Activated CD4-positive, alpha-beta T cell treated with anti-CD3 and anti-CD28 coated beads, Interleukin-2, amount 10 ng/mL, durations not matched to agents 24 days and 14 days (primary cell): ENCODE results near the gene CENPT. TPM values are rescaled to one million over a fixed set of nuclear protein-coding genes. Genes with fewer than 3 reads are reported as not detected.

Experiments used
- DNase-seq: peaks from one replicate; pipeline ENCODE4 v3.0.0; 2022
- H3K27ac Mint-ChIP-seq: one replicate; pipeline ENCODE4 v1.8.0; 2022; ENCODE audit warnings: mild to moderate bottlenecking, mixed read lengths
- H3K27me3 Mint-ChIP-seq: one replicate; pipeline ENCODE4 v1.8.0; 2022; ENCODE audit warnings: mixed read lengths
- H3K36me3 Mint-ChIP-seq: one replicate; pipeline ENCODE4 v1.8.0; 2022; ENCODE audit warnings: low read depth, mild to moderate bottlenecking, mixed read lengths
- H3K4me1 Mint-ChIP-seq: one replicate; pipeline ENCODE4 v1.8.0; 2021; ENCODE audit warnings: mixed read lengths
- H3K4me3 Mint-ChIP-seq: one replicate; pipeline ENCODE4 v1.8.0; 2022; ENCODE audit warnings: mild to moderate bottlenecking, moderate library complexity, mixed read lengths
- H3K9me3 Mint-ChIP-seq: one replicate; pipeline ENCODE4 v1.8.0; 2021; ENCODE audit warnings: mixed read lengths
- intact Hi-C: fragments of 100-400 bp; cut with micrococcal nuclease; formaldehyde crosslinking; loops from one replicate; pipeline ENCODE4 v1.15.1; 2023
- total RNA-seq: library from RNA; stranded (reverse); gene quantifications from 2 replicates; pipeline ENCODE4 v1.2.3, GENCODE V29; 2022

CENPT gene
- 37.0 and 44.5 TPM in 2 replicates for total RNA-seq

GRCh38 chr16:67847064-67847861 is at the start of gene CENPT:
Gene CENPT (minus strand): TSS chr16:67847693. CDS start chr16:67833859, 13,834 bp downstream.
- no peak for DNase-seq
- peaks cover 17% of the 10 kb centered on the region for H3K36me3 Mint-ChIP-seq
- H3K4me1 Mint-ChIP-seq: peaks cover 29% of the 10 kb centered on the region
- H3K27me3 Mint-ChIP-seq: no peaks in the 10 kb centered on the region
- H3K9me3 Mint-ChIP-seq: no peaks in the 10 kb centered on the region
- intact Hi-C loops: loop anchor here (1.0 to 10.0 kb wide), 3 partner anchors 26 to 602 kb away; partner anchors contain the start of genes ACD, EDC4, FHOD1 and PARD6A
- peak within 1 kb of the TSS; percentile 93 for H3K4me3 Mint-ChIP-seq
- H3K27ac Mint-ChIP-seq: peak within 1 kb of the TSS; percentile 88

GRCh38 chr16:67897231-67897630 is 49.7 kb upstream of the CENPT start:
- H3K4me1 Mint-ChIP-seq: peaks cover 22% of the 10 kb centered on the region
- no peak for DNase-seq
- H3K27ac Mint-ChIP-seq: no peak overlapping the region
- no peak overlapping the region for H3K4me3 Mint-ChIP-seq
- H3K36me3 Mint-ChIP-seq: no peaks in the 10 kb centered on the region
- intact Hi-C loops: no loop called here
- H3K27me3 Mint-ChIP-seq: no peaks in the 10 kb centered on the region
- H3K9me3 Mint-ChIP-seq: no peaks in the 10 kb centered on the region

- Mint-ChIP-seq H3K4me3 (peak overlapping the region; percentile 97), H3K27me3 (no peaks in the 10 kb centered on the region), H3K36me3 (no peaks in the 10 kb centered on the region), H3K4me1 (peaks cover 22% of the 10 kb centered on the region), H3K9me3 (no peaks in the 10 kb centered on the region), H3K27ac (peak overlapping the region; percentile 94)
- DNase-seq: no peak
- intact Hi-C loops: loop anchor here (1.0 to 5.0 kb wide), 6 partner anchors 21 to 234 kb away; partner anchors contain the start of genes ACD, EDC4, NUTF2 and PARD6A
These were observed 46.4 kb upstream of the CENPT start for GRCh38 chr16:67893743-67894399.

- DNase-seq: peak; percentile 97
- no peaks in the 10 kb centered on the region for H3K36me3 Mint-ChIP-seq
- H3K9me3 Mint-ChIP-seq: no peaks in the 10 kb centered on the region
- intact Hi-C loops: loop anchor here (1.0 to 5.0 kb wide), 6 partner anchors 20 to 233 kb away; partner anchors contain the start of genes ACD, EDC4, NUTF2 and PARD6A
- H3K4me1 Mint-ChIP-seq: peaks cover 22% of the 10 kb centered on the region
- no peaks in the 10 kb centered on the region for H3K27me3 Mint-ChIP-seq
- H3K27ac Mint-ChIP-seq: peak within 1 kb of the TSS; percentile 94
- peak within 1 kb of the TSS; percentile 97 for H3K4me3 Mint-ChIP-seq
These were observed 45.6 kb upstream of the CENPT start, which contains the start of gene PSKH1 for GRCh38 chr16:67892899-67893742. Gene PSKH1 (plus strand): TSS chr16:67893254. CDS start chr16:67908750, 15,496 bp downstream.

- Mint-ChIP-seq H3K27ac (peak overlapping the region; percentile 87), H3K4me3 (peak overlapping the region; percentile 97), H3K9me3 (no peaks in the 10 kb centered on the region), H3K36me3 (peaks cover 2% of the 10 kb centered on the region), H3K4me1 (peaks cover 22% of the 10 kb centered on the region), H3K27me3 (no peaks in the 10 kb centered on the region)
- DNase-seq: no peak
- intact Hi-C loops: loop anchor here (2.0 to 5.0 kb wide), 2 partner anchors 20 to 150 kb away; partner anchors contain the start of gene EDC4
These were observed 44.9 kb upstream of the CENPT start for GRCh38 chr16:67892375-67892774.

- Mint-ChIP-seq H3K27me3 (no peaks in the 10 kb centered on the region), H3K4me3 (no peak overlapping the region), H3K36me3 (peaks cover 17% of the 10 kb centered on the region), H3K27ac (no peak overlapping the region), H3K9me3 (no peaks in the 10 kb centered on the region), H3K4me1 (peaks cover 7% of the 10 kb centered on the region)
- intact Hi-C loops: no loop called here
- DNase-seq: no peak
These were observed 40.8 kb upstream of the CENPT start for GRCh38 chr16:67888331-67888730.

- Mint-ChIP-seq H3K4me3 (no peak overlapping the region), H3K36me3 (peaks cover 29% of the 10 kb centered on the region), H3K27me3 (no peaks in the 10 kb centered on the region), H3K9me3 (no peaks in the 10 kb centered on the region), H3K4me1 (no peaks in the 10 kb centered on the region), H3K27ac (peak overlapping the region; percentile 5)
- no peak for DNase-seq
- intact Hi-C loops: no loop called here
These were observed 38.9 kb upstream of the CENPT start for GRCh38 chr16:67886387-67886786.

GRCh38 chr16:67885976-67886375 is 38.5 kb upstream of the CENPT start:
- H3K27me3 Mint-ChIP-seq: no peaks in the 10 kb centered on the region
- H3K4me3 Mint-ChIP-seq: no peak overlapping the region
- intact Hi-C loops: no loop called here
- H3K27ac Mint-ChIP-seq: no peak overlapping the region
- no peak for DNase-seq
- no peaks in the 10 kb centered on the region for H3K4me1 Mint-ChIP-seq
- no peaks in the 10 kb centered on the region for H3K9me3 Mint-ChIP-seq
- H3K36me3 Mint-ChIP-seq: peaks cover 29% of the 10 kb centered on the region

GRCh38 chr16:67885545-67885944 is 38.1 kb upstream of the CENPT start:
- no peaks in the 10 kb centered on the region for H3K27me3 Mint-ChIP-seq
- no peaks in the 10 kb centered on the region for H3K4me1 Mint-ChIP-seq
- H3K4me3 Mint-ChIP-seq: no peak overlapping the region
- no peak for DNase-seq
- no peaks in the 10 kb centered on the region for H3K9me3 Mint-ChIP-seq
- intact Hi-C loops: no loop called here
- peaks cover 29% of the 10 kb centered on the region for H3K36me3 Mint-ChIP-seq
- no peak overlapping the region for H3K27ac Mint-ChIP-seq

GRCh38 chr16:67884684-67885083 is 37.2 kb upstream of the CENPT start, which contains the start of gene NRN1L:
Gene NRN1L (plus strand): TSS chr16:67884885. CDS start chr16:67884904, 19 bp downstream.
- Mint-ChIP-seq H3K27ac (no peak within 1 kb of the TSS), H3K4me1 (no peaks in the 10 kb centered on the region)

GRCh38 chr16:67883872-67884261 is 36.4 kb upstream of the CENPT start:
- Mint-ChIP-seq H3K4me1 (no peaks in the 10 kb centered on the region), H3K27ac (no peak overlapping the region), H3K9me3 (no peaks in the 10 kb centered on the region), H3K36me3 (peaks cover 43% of the 10 kb centered on the region), H3K4me3 (no peak overlapping the region), H3K27me3 (no peaks in the 10 kb centered on the region)
- DNase-seq: peak; percentile 92
- intact Hi-C loops: loop anchor here (1.0 kb wide), 1 partner anchor 44 kb away; no protein-coding TSS in a partner anchor

More at GRCh38 chr16:67884684-67885083, 37.2 kb upstream of the CENPT start, which contains the start of gene NRN1L:
- DNase-seq: no peak
- Mint-ChIP-seq H3K36me3 (peaks cover 34% of the 10 kb centered on the region), H3K4me3 (no peak within 1 kb of the TSS), H3K9me3 (no peaks in the 10 kb centered on the region), H3K27me3 (no peaks in the 10 kb centered on the region)
- intact Hi-C loops: no loop called here

- H3K9me3 Mint-ChIP-seq: no peaks in the 10 kb centered on the region
- peaks cover 48% of the 10 kb centered on the region for H3K36me3 Mint-ChIP-seq
- no peaks in the 10 kb centered on the region for H3K4me1 Mint-ChIP-seq
- H3K27me3 Mint-ChIP-seq: no peaks in the 10 kb centered on the region
- DNase-seq: no peak
- intact Hi-C loops: loop anchor here (1.0 kb wide), 1 partner anchor 45 kb away; no protein-coding TSS in a partner anchor
- H3K27ac Mint-ChIP-seq: peak overlapping the region; percentile 10
- H3K4me3 Mint-ChIP-seq: no peak overlapping the region
These were observed 35.8 kb upstream of the CENPT start for GRCh38 chr16:67883146-67883871.
